Common myeloid progenitor, CD34-positive (primary cell): Measurements from ENCODE around the gene CKLF.
"Not testable (repeated sequence)": the region's sequence is repeated elsewhere in the genome, so short reads cannot be mapped to it uniquely, and the experiment has no call there.

Experiments
- CTCF ChIA-PET: fragments of 350-600 bp; sonication (Branson Sonifier 250); formaldehyde crosslinking; loops from one replicate; lab custom pipeline; 2021; ENCODE audit warnings: antibody characterized with exemption; lab: Charles Lee
- POLR2A ChIA-PET: fragments of 350-600 bp; sonication (Branson Sonifier 250); formaldehyde crosslinking; loops from one replicate; lab custom pipeline; 2021; ENCODE audit warnings: antibody characterized with exemption; lab: Charles Lee
- DNase-seq, 3 donors: peaks; one replicate each; pipeline versions ENCODE4 v3.0.0 to v3.0.0-alpha.2; 2013
- H3K27ac ChIP-seq, 2 experiments: 1 replicate in 1 of 2; 2 replicates in 1 of 2; pipeline ENCODE4 v1.7.0; 2013; ENCODE audit warnings: inconsistent platforms in 2 of 2, low read length in 2 of 2, mild to moderate bottlenecking in 2 of 2, low read depth in 1 of 2, moderate library complexity in 1 of 2; ENCODE audit not compliant: severe bottlenecking in 2 of 2, insufficient read depth in 1 of 2, poor library complexity in 1 of 2
- H3K27me3 ChIP-seq, 5 experiments: replicated peaks in 2 of 5; 1 replicate in 3 of 5; 2 replicates in 2 of 5; pipeline versions ENCODE4 v1.6.1 to v1.7.0; 2013; ENCODE audit warnings: low read length in 4 of 5, mild to moderate bottlenecking in 2 of 5, moderate library complexity in 2 of 5, inconsistent platforms in 1 of 5; ENCODE audit not compliant: insufficient read depth in 5 of 5, control insufficient read depth in 4 of 5
- H3K36me3 ChIP-seq, 4 experiments: 1 replicate in 2 of 4; 2 replicates in 2 of 4; pipeline versions ENCODE4 v1.6.1 to v1.7.0; 2013; ENCODE audit warnings: low read length in 3 of 4, control low read depth in 1 of 4, mild to moderate bottlenecking in 1 of 4; ENCODE audit not compliant: control insufficient read depth in 4 of 4, insufficient read depth in 4 of 4
- H3K4me1 ChIP-seq, 4 experiments: 1 replicate in 3 of 4; 2 replicates in 1 of 4; pipeline versions ENCODE4 v1.6.1 to v1.7.1; 2013; ENCODE audit warnings: low read length in 3 of 4, mild to moderate bottlenecking in 3 of 4, control low read depth in 1 of 4, inconsistent platforms in 1 of 4, moderate library complexity in 1 of 4; ENCODE audit not compliant: control insufficient read depth in 4 of 4, insufficient read depth in 4 of 4; ENCODE audit errors: control extremely low read depth in 1 of 4
- H3K4me3 ChIP-seq, 7 experiments: 1 replicate in 4 of 7; 2 replicates in 3 of 7; pipeline versions ENCODE4 v1.5.1 to v1.7.0; 2013; ENCODE audit warnings: mild to moderate bottlenecking in 7 of 7, low read length in 6 of 7, moderate library complexity in 6 of 7, inconsistent platforms in 2 of 7, low read depth in 2 of 7, control low read depth in 1 of 7; ENCODE audit not compliant: insufficient read depth in 4 of 7, control insufficient read depth in 1 of 7; ENCODE audit errors: extremely low read depth in 1 of 7
- H3K9me3 ChIP-seq, 5 experiments: 1 replicate in 4 of 5; 2 replicates in 1 of 5; pipeline versions ENCODE4 v1.6.1 to v1.7.1; 2013; ENCODE audit warnings: low read length in 4 of 5, mild to moderate bottlenecking in 2 of 5, inconsistent platforms in 1 of 5, low read depth in 1 of 5, moderate library complexity in 1 of 5; ENCODE audit not compliant: control insufficient read depth in 4 of 5, insufficient read depth in 2 of 5; ENCODE audit errors: control extremely low read depth in 1 of 5
- WGBS: methylation state at CpG from one replicate; pipeline ENCODE4 v1.1.5; 2013; ENCODE audit not compliant: insufficient coverage; 5-methylcytosine and 5-hydroxymethylcytosine counted together

Gene CKLF

DNA sequence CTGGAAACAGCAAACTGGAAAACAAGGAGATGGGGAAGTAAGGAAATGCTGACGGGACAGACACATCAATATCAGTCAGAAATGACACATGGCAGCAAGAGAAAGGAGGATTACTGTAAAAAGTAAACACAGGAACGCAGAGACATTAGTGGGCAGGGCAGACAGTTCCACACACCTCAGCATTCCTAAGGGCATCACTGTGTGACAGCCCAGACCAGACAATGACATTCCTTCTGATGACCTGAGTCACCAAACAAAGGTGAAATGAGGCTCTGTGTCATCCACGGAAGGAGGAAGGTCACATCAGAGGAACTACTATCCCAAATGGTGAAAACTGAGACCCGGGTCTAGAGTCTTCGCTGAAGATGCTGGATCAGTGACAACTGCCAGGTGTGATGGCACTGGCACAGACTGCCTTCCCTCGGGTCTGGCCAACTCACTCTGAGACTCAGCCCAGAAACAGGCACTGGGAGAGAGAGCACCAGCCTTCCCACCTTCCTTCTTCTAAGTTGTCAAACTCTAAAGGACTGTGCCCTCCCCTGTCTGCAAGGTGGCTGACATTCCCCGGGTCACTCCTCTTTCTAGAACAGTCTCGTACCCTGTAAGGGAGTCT is 39.2 kb upstream of the CKLF start:
- DNase-seq = no peak
- WGBS = 98% methylated on average over 8 of the region's 8 CpGs
- Histone ChIP-seq H3K36me3 (peaks cover 0 to 26% (median 0%) of the 10 kb centered on the region in 4 experiments), H3K4me1 (peaks cover 17 to 55% (median 41%) of the 10 kb centered on the region in 4 experiments), H3K27ac (no peak overlapping the region), H3K9me3 (no peaks in the 10 kb centered on the region), H3K27me3 (no peaks in the 10 kb centered on the region), H3K4me3 (no peak overlapping the region)
- ChIA-PET POLR2A (interaction anchor here (1.7 kb wide), 1 partner anchor 12 kb away, joined by 10 read pairs; no protein-coding TSS in a partner anchor), CTCF (interaction anchor here (2.0 to 5.5 kb wide), 8 partner anchors 11 to 76 kb away, joined by 8 to 85 read pairs (median 24); partner anchors contain the start of genes CKLF and CMTM2)

GRCh38 chr16:66514391-66514790 is 38.0 kb upstream of the CKLF start:
- Histone ChIP-seq H3K36me3 (peaks cover 0 to 26% (median 0%) of the 10 kb centered on the region in 4 experiments), H3K4me1 (peaks cover 21 to 62% (median 47%) of the 10 kb centered on the region in 4 experiments)
- H3K27me3 ChIP-seq, H3K27ac ChIP-seq, CTCF ChIA-PET, H3K4me3 ChIP-seq, POLR2A ChIA-PET, H3K9me3 ChIP-seq, DNase-seq: not testable (repeated sequence)
- WGBS = 91% methylated on average over 4 of the region's 17 CpGs

DNA sequence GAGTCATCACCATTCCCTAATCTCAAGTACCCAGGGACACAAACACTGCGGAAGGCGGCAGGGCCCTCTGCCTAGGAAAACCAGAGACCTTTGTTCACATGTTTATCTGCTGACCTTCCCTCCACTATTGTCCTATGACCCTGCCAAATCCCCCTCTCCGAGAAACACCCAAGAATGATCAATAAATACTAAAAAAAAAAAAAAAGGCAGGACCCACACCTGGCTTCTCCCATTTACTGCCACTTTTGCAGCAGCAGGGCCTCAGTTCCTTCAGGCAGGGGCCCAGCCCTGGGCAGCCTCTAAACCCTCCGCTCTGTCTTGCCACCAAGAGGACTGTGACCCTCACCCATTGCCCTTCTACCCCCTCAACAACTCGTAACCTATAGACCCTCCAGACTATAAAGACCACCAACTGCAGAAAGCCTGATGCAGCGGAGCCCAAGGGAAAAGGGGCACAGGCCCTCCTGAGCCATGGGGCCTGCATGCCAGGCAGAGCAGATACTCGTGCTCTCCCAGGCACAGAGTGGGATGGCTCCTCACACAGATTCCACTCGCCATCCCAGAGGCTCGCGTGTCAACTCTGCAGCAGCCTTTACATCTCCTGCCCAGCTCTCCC is 37.3 kb upstream of the CKLF start:
- H3K27me3 ChIP-seq, H3K9me3 ChIP-seq, H3K4me3 ChIP-seq, POLR2A ChIA-PET, H3K27ac ChIP-seq, DNase-seq: not testable (repeated sequence)
- CTCF ChIA-PET = interaction anchor here (0.7 to 1.5 kb wide), 12 partner anchors 9 to 97 kb away, joined by 3 to 7 read pairs (median 4); partner anchors contain the start of gene CKLF
- peaks cover 0 to 24% (median 0%) of the 10 kb centered on the region in 4 experiments for H3K36me3 ChIP-seq
- 97% methylated on average over 5 of the region's 10 CpGs for WGBS
- peaks cover 24 to 69% (median 54%) of the 10 kb centered on the region in 4 experiments for H3K4me1 ChIP-seq

- CTCF ChIA-PET = interaction anchor here (0.7 to 1.5 kb wide), 12 partner anchors 10 to 96 kb away, joined by 3 to 7 read pairs (median 4); partner anchors contain the start of gene CKLF
- Histone ChIP-seq H3K27me3 (no peaks in the 10 kb centered on the region), H3K27ac (peak overlapping the region; percentile 37 to 71), H3K9me3 (no peaks in the 10 kb centered on the region), H3K36me3 (peaks cover 0 to 18% (median 0%) of the 10 kb centered on the region in 4 experiments), H3K4me3 (peak overlapping the region in 2 of 7 experiments; percentile 38 to 43), H3K4me1 (peaks cover 26 to 76% (median 61%) of the 10 kb centered on the region in 4 experiments)
- WGBS = 64% methylated on average over 11 of the region's 12 CpGs
- DNase-seq = peak in 2 of 3 donors; percentile 51 to 59
- POLR2A ChIA-PET = no interaction called here
These were observed 36.5 kb upstream of the CKLF start for GRCh38 chr16:66515596-66516508.

- no peaks in the 10 kb centered on the region for H3K27me3 ChIP-seq
- no peaks in the 10 kb centered on the region for H3K9me3 ChIP-seq
- CTCF ChIA-PET = interaction anchor here (1.1 to 1.5 kb wide), 5 partner anchors 11 to 95 kb away, joined by 3 to 7 read pairs (median 4); no protein-coding TSS in a partner anchor
- peaks cover 30 to 80% (median 65%) of the 10 kb centered on the region in 4 experiments for H3K4me1 ChIP-seq
- peaks cover 0 to 13% (median 0%) of the 10 kb centered on the region in 4 experiments for H3K36me3 ChIP-seq
- no peak for DNase-seq
- 21% methylated on average over 7 of the region's 8 CpGs for WGBS
- H3K4me3 ChIP-seq = peak overlapping the region in 3 of 7 experiments; percentile 29 to 43 (median 38)
- H3K27ac ChIP-seq = peak overlapping the region; percentile 37 to 71
- POLR2A ChIA-PET = no interaction called here
These were observed 35.9 kb upstream of the CKLF start for GRCh38 chr16:66516509-66516807.

DNA sequence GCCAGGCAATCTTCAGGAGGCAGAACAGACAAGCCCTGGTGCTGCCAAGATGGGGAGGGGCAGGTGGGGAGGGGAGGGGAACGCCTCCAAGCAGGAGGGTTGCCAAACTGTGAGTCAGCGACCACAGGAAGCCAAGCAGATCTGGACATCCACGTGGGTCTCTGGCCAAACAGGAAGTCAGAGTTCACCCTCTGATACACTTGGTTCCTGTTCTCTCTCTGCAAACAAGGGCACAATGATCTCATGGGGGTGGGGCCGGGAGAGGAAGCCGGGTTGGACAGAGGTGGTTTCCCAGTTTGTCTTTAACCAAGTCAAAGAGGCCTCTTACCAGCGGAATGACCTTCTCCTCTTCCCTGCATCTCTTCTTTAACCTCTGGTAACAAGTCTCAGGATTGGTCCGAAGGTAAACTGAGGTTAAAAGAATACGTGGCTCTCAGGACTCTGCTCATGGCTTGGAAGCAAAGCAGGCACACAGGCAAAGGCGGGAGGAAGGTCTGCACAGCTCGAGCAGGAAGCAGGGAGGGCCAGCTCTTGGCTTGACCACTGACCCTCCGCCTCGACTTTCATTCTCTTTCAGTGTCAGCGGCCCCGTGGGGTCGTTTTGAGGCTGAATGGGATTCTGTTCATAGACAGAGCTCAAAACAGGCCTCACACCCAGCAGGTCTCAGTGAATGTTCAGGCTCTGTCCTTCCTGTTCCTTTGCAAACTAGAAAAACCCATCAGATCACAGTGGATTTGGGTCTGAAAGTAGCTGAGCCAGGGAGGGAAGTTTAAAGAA is 35.4 kb upstream of the CKLF start:
- ChIA-PET CTCF (interaction anchor here (0.8 to 11.7 kb wide), 4 partner anchors 9 to 54 kb away, joined by 3 to 168 read pairs (median 4); partner anchors contain the start of genes CKLF and TK2), POLR2A (interaction anchor here (1.1 kb wide), 1 partner anchor 34 kb away, joined by 4 read pairs; no protein-coding TSS in a partner anchor)
- 14% methylated on average over 13 of the region's 15 CpGs for WGBS
- H3K27me3 ChIP-seq = no peaks in the 10 kb centered on the region
- H3K4me3 ChIP-seq = peak overlapping the region in 4 of 7 experiments; percentile 38 to 50 (median 41)
- H3K9me3 ChIP-seq = no peaks in the 10 kb centered on the region
- peak overlapping the region; percentile 83 to 93 for H3K27ac ChIP-seq
- DNase-seq = peak; percentile 93 to 99 (median 99)
- H3K4me1 ChIP-seq = peaks cover 35 to 81% (median 68%) of the 10 kb centered on the region in 4 experiments
- H3K36me3 ChIP-seq = peaks cover 0 to 9% (median 0%) of the 10 kb centered on the region in 4 experiments
